ENCODE measurements around the gene PWWP2B. TPM values are rescaled to one million over a fixed set of nuclear protein-coding genes. Genes with fewer than 3 reads are reported as not detected.

The PWWP2B gene
- total and polyA plus RNA-seq, 9 of the 15 experiments (the other 6 are each of a cell fraction or from before 2014, with no cell fraction given): 0.07 to 9.2 (median 1.6) TPM; not detected in 1

- TF ChIP-seq KLF6 (CRISPR knock-in tag; IDR thresholded peaks at IDR 0.05; ENCODE audit: borderline replicate concordance) (no peak), GATAD2B (IDR thresholded peaks at IDR 0.05; ENCODE audit: borderline replicate concordance) (no peak), NFATC3 (IDR thresholded peaks at IDR 0.05) (no peak), ZNF384 (IDR thresholded peaks at IDR 0.05; ENCODE audit: low read depth, low read length) (no peak), ZNF696 (CRISPR knock-in tag; conservative IDR thresholded peaks at IDR 0.05) (no peak), GATA2 (CRISPR knock-in tag; IDR thresholded peaks at IDR 0.05) (no peak), WHSC1 (IDR thresholded peaks at IDR 0.05; ENCODE audit: low read length) (no peak), ZNF449 (CRISPR knock-in tag; IDR thresholded peaks at IDR 0.05) (no peak), MCM2 (IDR thresholded peaks at IDR 0.05; ENCODE audit: low read depth) (no peak), ASH1L (IDR thresholded peaks at IDR 0.05; ENCODE audit: borderline replicate concordance, low read depth, partially characterized antibody) (no peak), SMARCE1 (IDR thresholded peaks at IDR 0.05) (no peak), JUND (IDR thresholded peaks at IDR 0.05; ENCODE audit: borderline replicate concordance, low read depth, low read length) (no peak), JUND (tag; IDR thresholded peaks at IDR 0.05; ENCODE audit: borderline replicate concordance, low read depth, low read length) (no peak)
- 95% methylated on average over 12 of the region's 53 CpGs for WGBS (ENCODE audit: insufficient coverage, low coverage, missing lambda C conversion rate)
- Histone ChIP-seq H3K36me3 (ENCODE audit: control insufficient read depth, insufficient read depth, low read length) (peaks cover 12% of the 10 kb centered on the region; the same call in 1 of the 3 replicates), H3K4me1 (replicated peaks in 1 of 2; ENCODE audit: control insufficient read depth in 2 of 2, insufficient read depth in 2 of 2, low read length in 2 of 2) (peaks cover 0 to 50% of the 10 kb centered on the region in 2 experiments; a peak in 2 of 5 replicates), H3K9me1 (ENCODE audit: control insufficient read depth, insufficient read depth, low read length) (no peaks in the 10 kb centered on the region), H3K9me3 (replicated peaks; ENCODE audit: control insufficient read depth, insufficient read depth, low read depth, low read length) (no peaks in the 10 kb centered on the region), H3K79me2 (ENCODE audit: control insufficient read depth, insufficient read depth, low read length) (no peaks in the 10 kb centered on the region), H3K27ac (ENCODE audit: extremely low read depth, low read depth, low read length) (no peak overlapping the region), H4K20me1 (replicated peaks; ENCODE audit: control insufficient read depth, insufficient read depth, low read length) (no peaks in the 10 kb centered on the region), H3K4me2 (ENCODE audit: insufficient read depth, low read length) (no peak overlapping the region), H2AFZ (ENCODE audit: low read depth, low read length) (no peak overlapping the region), H3K27me3 (ENCODE audit: control insufficient read depth in 2 of 2, insufficient read depth in 2 of 2, low read length in 2 of 2) (no peaks in the 10 kb centered on the region), H3K9ac (ENCODE audit: insufficient read depth in 1 of 2, low read depth in 2 of 2, low read length in 2 of 2) (no peak overlapping the region), H3K4me3 (no peak overlapping the region)
- in situ Hi-C loops (cut with MboI): no loop called here
- ChIA-PET POLR2A (interaction anchor here (0.6 kb wide), 1 partner anchor 868 kb away, joined by 3 read pairs; no protein-coding TSS in a partner anchor), CTCF (ENCODE audit: low intra/inter-chr PET ratio) (no interaction called here)
- no TSS peak for BruUV-seq (replicated peaks)
- DNase-seq (ENCODE audit: extremely low read depth in 1 of 4, low spot score in 3 of 4) (no peak), ATAC-seq (no peak), FAIRE-seq (no peak)
- intact Hi-C loops (cut with micrococcal nuclease): no loop called here
Observed at GRCh38 chr10:132405463-132405991, 8.5 kb downstream of the PWWP2B start.

Measured in K562 (cell line).